SH-SY5Y (cell line): ENCODE measurements around the gene CCDC85C.

ENCODE experiments used
- GATA2 ChIP-seq: IDR thresholded peaks from 2 replicates; pipeline ENCODE4 v1.6.1; 2011; ENCODE audit warnings: mild to moderate bottlenecking, low read depth, low read length
- GATA3 ChIP-seq: IDR thresholded peaks from 2 replicates; pipeline ENCODE4 v1.6.1; 2011; ENCODE audit warnings: low read depth, mild to moderate bottlenecking, low read length, moderate library complexity

- no peak for TF ChIP-seq GATA2
- no peak for TF ChIP-seq GATA3
Observed at GRCh38 chr14:99538733-99539132, 65.3 kb downstream of the CCDC85C start.
